Embryonic facial prominence (tissue), 1 donor: ENCODE data around the gene PIP5K1A.
"Not testable (repeated sequence)": the region's sequence is repeated elsewhere in the genome, so short reads cannot be mapped to it uniquely, and the experiment has no call there.

Source experiments
- DNase-seq: peaks from one replicate; pipeline ENCODE4 v3.0.0-alpha.2; 2016; ENCODE audit errors: extremely low spot score

PIP5K1A gene

GRCh38 chr1:151198254-151199127, at the start of gene PIP5K1A:
TSS of gene PIP5K1A (plus strand) at chr1:151198552. CDS start at chr1:151198997, 445 bp downstream.
- peak; percentile 97 for DNase-seq

GRCh38 chr1:151156515-151156819, 41.9 kb upstream of the PIP5K1A start, which contains the start of gene TNFAIP8L2:
TSS of gene TNFAIP8L2 (plus strand) at chr1:151156649. CDS start at chr1:151158698, 2,049 bp downstream.
- DNase-seq = no peak

GRCh38 chr1:151157067-151157531, 41.3 kb upstream of the PIP5K1A start:
- no peak for DNase-seq

- DNase-seq = no peak
Observed at GRCh38 chr1:151158326-151158725, 40.0 kb upstream of the PIP5K1A start.

- DNase-seq = no peak
Observed at GRCh38 chr1:151158751-151159251, 39.6 kb upstream of the PIP5K1A start.

- no peak for DNase-seq
Observed at GRCh38 chr1:151159373-151159772, 39.0 kb upstream of the PIP5K1A start.

- no peak for DNase-seq
Observed at GRCh38 chr1:151164732-151165280, 33.5 kb upstream of the PIP5K1A start.

GRCh38 chr1:151165281-151165737, 33.0 kb upstream of the PIP5K1A start:
- DNase-seq = peak; percentile 71

- DNase-seq = peak; percentile 100
Observed at GRCh38 chr1:151165738-151166504, 32.4 kb upstream of the PIP5K1A start, which contains the start of the genes LYSMD1 and SCNM1. TSS of gene LYSMD1 (minus strand) at chr1:151165902. CDS start at chr1:151165258, 644 bp downstream. TSS of gene SCNM1 (plus strand) at chr1:151166144. CDS start at chr1:151166153, 9 bp downstream.

- no peak for DNase-seq
Observed at GRCh38 chr1:151166505-151166956, 31.8 kb upstream of the PIP5K1A start.

- DNase-seq = no peak
Observed at GRCh38 chr1:151167116-151167515, 31.2 kb upstream of the PIP5K1A start.

- no peak for DNase-seq
Observed at GRCh38 chr1:151171190-151171589, 27.2 kb upstream of the PIP5K1A start.

GRCh38 chr1:151175041-151175741, 23.2 kb upstream of the PIP5K1A start:
- no peak for DNase-seq

GRCh38 chr1:151175863-151176262, 22.5 kb upstream of the PIP5K1A start, which contains the start of gene TMOD4:
TSS of gene TMOD4 (minus strand) at chr1:151175981. CDS start at chr1:151174875, 1,106 bp downstream.
- DNase-seq = no peak

GRCh38 chr1:151176514-151177045, 21.8 kb upstream of the PIP5K1A start:
- DNase-seq = no peak

- DNase-seq = no peak
Observed at GRCh38 chr1:151184211-151184610, 14.1 kb upstream of the PIP5K1A start.

- no peak for DNase-seq
Observed at GRCh38 chr1:151187205-151187604, 11.1 kb upstream of the PIP5K1A start.

- DNase-seq = not testable (repeated sequence)
Observed at GRCh38 chr1:151188667-151189066, 9.7 kb upstream of the PIP5K1A start.

GRCh38 chr1:151189637-151190445, 8.5 kb upstream of the PIP5K1A start, which contains the start of gene VPS72:
TSS of gene VPS72 (minus strand) at chr1:151190197. CDS start at chr1:151190121, 76 bp downstream.
- peak; percentile 93 for DNase-seq

- DNase-seq = no peak
Observed at GRCh38 chr1:151192047-151192446, 6.3 kb upstream of the PIP5K1A start.
